Cardiac septum (tissue), 1 donor: ENCODE results near the gene ZDHHC18. TPM values are rescaled to one million over a fixed set of nuclear protein-coding genes. Genes with fewer than 3 reads are reported as not detected.

Source experiments
- DNase-seq: peaks from one replicate; pipeline ENCODE4 v3.0.0-alpha.2; 2020; ENCODE audit warnings: low spot score
- intact Hi-C: fragments of 100-400 bp; cut with DNase I; formaldehyde crosslinking; loops from one replicate; pipeline ENCODE4 v1.14.0; 2022
- long read RNA-seq: library from polyadenylated mRNA; unstranded; transcript quantifications from one replicate; pipeline ENCODE4 v2.0.0, GENCODE V29; 2021
- total RNA-seq: library from RNA; stranded (reverse); fragmentation: NEBNext Ultra II Directional; extraction: Animal tissue kit (Norgen Biotek cat#: 25700); gene quantifications from one replicate; pipeline ENCODE4 v1.2.1, GENCODE V29; 2021
- donor health status: DM: no; HTN: no; CAD: no.

Gene ZDHHC18
- total RNA-seq, result 13.0 TPM
- long read RNA-seq, full-length matches to known transcripts, result 4 of 21 reads
- long read RNA-seq, partial matches to known transcripts, result 11 of 21 reads
- long read RNA-seq, other reads (novel, unspliced or antisense), result 6 of 21 reads

GRCh38 chr1:26826261-26827105 lies at the start of gene ZDHHC18:
Gene ZDHHC18 (plus strand): TSS chr1:26826688. CDS start chr1:26826805, 117 bp downstream.
- DNase-seq, result peak; percentile 88
- intact Hi-C loops, result no loop called here

- intact Hi-C loops, result no loop called here
- DNase-seq, result no peak
These were observed 47.3 kb upstream of the ZDHHC18 start for GRCh38 chr1:26779098-26779668.

GRCh38 chr1:26780344-26780957 lies 46.0 kb upstream of the ZDHHC18 start:
- no peak for DNase-seq
- intact Hi-C loops, result loop anchor here (5.0 kb wide), 1 partner anchor 38 kb away; no protein-coding TSS in a partner anchor

GRCh38 chr1:26781206-26781825 lies 45.2 kb upstream of the ZDHHC18 start:
- no peak for DNase-seq
- intact Hi-C loops, result loop anchor here (5.0 kb wide), 1 partner anchor 39 kb away; no protein-coding TSS in a partner anchor

- no peak for DNase-seq
- intact Hi-C loops, result loop anchor here (5.0 kb wide), 1 partner anchor 40 kb away; no protein-coding TSS in a partner anchor
These were observed 43.8 kb upstream of the ZDHHC18 start for GRCh38 chr1:26782521-26783212.

GRCh38 chr1:26783646-26784022 lies 42.9 kb upstream of the ZDHHC18 start:
- intact Hi-C loops, result loop anchor here (5.0 kb wide), 1 partner anchor 41 kb away; no protein-coding TSS in a partner anchor
- DNase-seq, result no peak

- intact Hi-C loops, result loop anchor here (5.0 kb wide), 1 partner anchor 42 kb away; no protein-coding TSS in a partner anchor
- DNase-seq, result no peak
These were observed 42.2 kb upstream of the ZDHHC18 start for GRCh38 chr1:26784023-26784871.

GRCh38 chr1:26784886-26785285 lies 41.6 kb upstream of the ZDHHC18 start:
- no peak for DNase-seq
- intact Hi-C loops, result loop anchor here (5.0 kb wide), 1 partner anchor 43 kb away; no protein-coding TSS in a partner anchor

GRCh38 chr1:26785611-26786436 lies 40.7 kb upstream of the ZDHHC18 start:
- intact Hi-C loops, result loop anchor here (2.0 kb wide), 1 partner anchor 35 kb away; no protein-coding TSS in a partner anchor
- no peak for DNase-seq

- intact Hi-C loops, result loop anchor here (2.0 kb wide), 1 partner anchor 36 kb away; no protein-coding TSS in a partner anchor
- DNase-seq, result peak; percentile 84
These were observed 39.8 kb upstream of the ZDHHC18 start for GRCh38 chr1:26786437-26787380.

GRCh38 chr1:26787381-26787705 lies 39.1 kb upstream of the ZDHHC18 start:
- no peak for DNase-seq
- intact Hi-C loops, result loop anchor here (2.0 kb wide), 1 partner anchor 37 kb away; no protein-coding TSS in a partner anchor

GRCh38 chr1:26787706-26788514 lies 38.6 kb upstream of the ZDHHC18 start, which contains the start of gene PIGV:
Gene PIGV (plus strand): TSS chr1:26787950. CDS start chr1:26790816, 2,866 bp downstream.
- intact Hi-C loops, result loop anchor here (1.0 to 2.0 kb wide), 3 partner anchors 37 to 93 kb away; no protein-coding TSS in a partner anchor

GRCh38 chr1:26788515-26788785 lies 38.0 kb upstream of the ZDHHC18 start:
- DNase-seq, result no peak

More at GRCh38 chr1:26787706-26788514, 38.6 kb upstream of the ZDHHC18 start, which contains the start of gene PIGV:
- peak; percentile 93 for DNase-seq

GRCh38 chr1:26788836-26789611 lies 37.5 kb upstream of the ZDHHC18 start:
- intact Hi-C loops, result loop anchor here (1.0 to 2.0 kb wide), 3 partner anchors 66 to 186 kb away; no protein-coding TSS in a partner anchor
- DNase-seq, result peak; percentile 95

More at GRCh38 chr1:26788515-26788785, 38.0 kb upstream of the ZDHHC18 start:
- intact Hi-C loops, result loop anchor here (1.0 to 2.0 kb wide), 2 partner anchors 66 to 93 kb away; no protein-coding TSS in a partner anchor
